Astrocyte of the cerebellum (primary cell): Measurements from ENCODE around the gene EXD2.
"Not testable (repeated sequence)": the region's sequence is repeated elsewhere in the genome, so short reads cannot be mapped to it uniquely, and the experiment has no call there.

Source experiments
- DNase-seq: peaks from one replicate; pipeline ENCODE4 v3.0.0-alpha.2; 2011; ENCODE audit warnings: low read depth
- H3K4me3 ChIP-seq: 2 replicates; pipeline ENCODE4 v1.5.1; 2011; ENCODE audit warnings: mild to moderate bottlenecking, low read depth, low read length, moderate library complexity
- in situ Hi-C: cut with HindIII; loops from 2 replicates; pipeline ENCODE4 v1.10.0; 2017; ENCODE audit warnings: low sequenced_read_pairs
- TF ChIP-seq, protein P1 (sequence below): IDR thresholded peaks from 2 replicates; pipeline ENCODE4 v1.5.1; 2012; ENCODE audit warnings: low read length, low read depth, moderate library complexity, mild to moderate bottlenecking; ENCODE audit errors: missing control alignments

EXD2 gene

DNA sequence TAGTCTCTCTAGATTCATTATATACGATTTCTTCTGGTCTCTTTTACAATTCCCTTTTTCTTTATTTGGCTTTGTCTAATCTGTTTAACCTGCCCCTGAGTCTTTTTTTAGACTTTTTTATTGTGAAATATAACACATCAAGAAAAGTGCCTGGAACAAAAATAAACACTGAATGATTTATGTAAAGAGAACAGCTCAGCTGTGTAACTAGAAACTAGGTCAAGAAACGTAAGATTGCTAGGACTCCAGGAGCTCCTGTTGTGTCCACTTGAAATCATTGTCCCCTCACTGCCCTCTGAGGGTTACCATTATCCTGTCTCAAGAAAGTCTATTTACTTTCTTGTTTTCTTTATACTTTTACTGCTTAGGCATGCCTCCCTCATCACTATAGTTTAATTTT is 23.1 kb downstream of the EXD2 start:
- in situ Hi-C loops, result no loop called here
- TF ChIP-seq, protein P1, sequence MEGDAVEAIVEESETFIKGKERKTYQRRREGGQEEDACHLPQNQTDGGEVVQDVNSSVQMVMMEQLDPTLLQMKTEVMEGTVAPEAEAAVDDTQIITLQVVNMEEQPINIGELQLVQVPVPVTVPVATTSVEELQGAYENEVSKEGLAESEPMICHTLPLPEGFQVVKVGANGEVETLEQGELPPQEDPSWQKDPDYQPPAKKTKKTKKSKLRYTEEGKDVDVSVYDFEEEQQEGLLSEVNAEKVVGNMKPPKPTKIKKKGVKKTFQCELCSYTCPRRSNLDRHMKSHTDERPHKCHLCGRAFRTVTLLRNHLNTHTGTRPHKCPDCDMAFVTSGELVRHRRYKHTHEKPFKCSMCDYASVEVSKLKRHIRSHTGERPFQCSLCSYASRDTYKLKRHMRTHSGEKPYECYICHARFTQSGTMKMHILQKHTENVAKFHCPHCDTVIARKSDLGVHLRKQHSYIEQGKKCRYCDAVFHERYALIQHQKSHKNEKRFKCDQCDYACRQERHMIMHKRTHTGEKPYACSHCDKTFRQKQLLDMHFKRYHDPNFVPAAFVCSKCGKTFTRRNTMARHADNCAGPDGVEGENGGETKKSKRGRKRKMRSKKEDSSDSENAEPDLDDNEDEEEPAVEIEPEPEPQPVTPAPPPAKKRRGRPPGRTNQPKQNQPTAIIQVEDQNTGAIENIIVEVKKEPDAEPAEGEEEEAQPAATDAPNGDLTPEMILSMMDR, result no peak
- DNase-seq, result no peak
- no peak overlapping the region for H3K4me3 ChIP-seq

- in situ Hi-C loops, result not testable (repeated sequence)
Measured at GRCh38 chr14:69217663-69218062, 26.4 kb downstream of the EXD2 start.

DNA sequence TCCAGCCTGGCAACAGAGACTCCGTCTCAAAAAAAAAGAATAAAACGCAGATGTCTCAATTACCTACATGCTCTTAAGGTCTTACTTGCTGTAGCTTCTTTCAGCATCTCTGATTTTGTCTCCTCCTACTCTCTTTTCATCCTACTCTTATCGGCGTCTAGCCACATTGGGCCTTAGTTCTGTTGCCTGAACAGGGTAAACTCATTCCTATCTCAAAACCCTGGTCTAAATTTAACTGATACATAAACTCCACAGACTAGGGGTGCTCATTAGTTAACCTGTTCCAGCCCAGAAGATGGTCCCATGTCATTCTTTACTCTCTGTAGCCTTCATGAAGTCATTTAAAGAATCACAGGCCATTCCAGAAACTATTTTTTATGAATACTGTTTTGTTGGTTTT is 33.6 kb downstream of the EXD2 start:
- DNase-seq, result no peak
- no peak overlapping the region for H3K4me3 ChIP-seq
- TF ChIP-seq, protein P1, result no peak
- in situ Hi-C loops, result no loop called here

More at GRCh38 chr14:69217663-69218062, 26.4 kb downstream of the EXD2 start:
- not testable (repeated sequence) for H3K4me3 ChIP-seq, DNase-seq

DNA sequence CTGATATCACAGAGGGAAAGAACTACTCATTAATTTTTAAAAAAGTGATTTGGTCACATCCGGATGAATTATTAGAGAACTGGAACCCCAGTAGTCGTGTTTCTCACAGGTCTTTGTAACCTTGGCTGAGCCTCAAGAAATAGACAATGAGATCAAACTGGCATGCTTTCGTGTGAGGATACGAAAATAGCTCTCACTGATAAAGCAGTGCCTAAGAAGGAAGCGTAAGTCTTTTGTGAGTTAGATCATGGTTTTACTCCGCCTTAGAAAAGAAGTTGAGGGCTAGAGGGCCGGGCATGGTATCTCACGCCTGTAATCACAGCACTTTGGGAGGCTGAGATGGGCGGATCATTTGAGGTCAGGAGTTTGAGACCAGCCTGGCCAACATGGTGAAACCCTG is 34.9 kb downstream of the EXD2 start:
- no peak for DNase-seq
- TF ChIP-seq, protein P1, result no peak
- H3K4me3 ChIP-seq, result no peak overlapping the region
- in situ Hi-C loops, result no loop called here

DNA sequence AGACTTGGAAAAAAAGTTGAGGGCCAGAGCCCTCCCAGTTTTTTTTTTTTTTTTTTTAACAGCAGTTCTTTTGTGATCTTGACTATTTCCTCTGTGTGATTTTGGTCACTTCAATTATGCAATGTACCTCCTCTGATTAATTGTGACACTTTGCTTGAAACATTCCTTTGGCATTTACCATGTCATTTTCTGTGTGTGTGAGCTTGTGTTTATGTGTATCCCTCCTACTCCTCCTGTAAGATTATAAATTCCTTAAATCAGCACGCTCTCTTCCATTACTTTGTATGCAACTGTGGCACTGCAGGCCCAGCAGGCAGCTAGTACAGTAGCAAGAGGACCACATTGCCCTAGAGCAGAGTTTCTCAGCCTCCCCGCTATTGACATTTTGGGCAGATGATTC is 35.4 kb downstream of the EXD2 start:
- no peak for DNase-seq
- in situ Hi-C loops, result no loop called here
- H3K4me3 ChIP-seq, result no peak overlapping the region
- TF ChIP-seq, protein P1, result no peak

GRCh38 chr14:69231486-69231885 is 40.2 kb downstream of the EXD2 start:
- no peak for DNase-seq
- H3K4me3 ChIP-seq, result no peak overlapping the region
- in situ Hi-C loops, result no loop called here
- TF ChIP-seq, protein P1, result no peak

DNA sequence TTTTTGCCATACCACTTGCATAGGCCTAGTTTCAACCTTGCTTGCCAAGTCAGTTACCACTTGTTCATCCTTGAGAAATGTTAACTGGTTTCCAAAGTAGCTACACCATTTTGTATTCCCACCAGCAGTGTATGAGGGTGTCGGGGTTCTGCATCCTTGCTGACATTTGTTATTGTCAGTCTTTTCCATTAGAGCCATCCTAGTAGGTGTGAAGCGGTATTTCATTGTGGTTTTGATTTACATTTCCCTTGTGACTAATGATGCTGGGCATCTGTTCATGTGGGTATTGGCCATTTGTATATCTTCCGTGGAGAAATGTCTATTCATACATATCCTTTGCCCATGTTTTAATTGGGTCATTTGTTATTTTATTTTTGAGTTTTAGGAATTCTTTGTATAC is 41.1 kb downstream of the EXD2 start:
- H3K4me3 ChIP-seq, result no peak overlapping the region
- no peak for DNase-seq
- TF ChIP-seq, protein P1, result no peak
- in situ Hi-C loops, result no loop called here
